Inferior parietal cortex (tissue), 1 donor: ENCODE data around the gene ERG.

ENCODE experiments used
- DNase-seq: peaks from one replicate; pipeline ENCODE4 v3.0.0-alpha.2; 2016; ENCODE audit errors: extremely low spot score

ERG gene

GRCh38 chr21:38499296-38499695, 1.0 kb upstream of the ERG start:
- no peak for DNase-seq

DNA sequence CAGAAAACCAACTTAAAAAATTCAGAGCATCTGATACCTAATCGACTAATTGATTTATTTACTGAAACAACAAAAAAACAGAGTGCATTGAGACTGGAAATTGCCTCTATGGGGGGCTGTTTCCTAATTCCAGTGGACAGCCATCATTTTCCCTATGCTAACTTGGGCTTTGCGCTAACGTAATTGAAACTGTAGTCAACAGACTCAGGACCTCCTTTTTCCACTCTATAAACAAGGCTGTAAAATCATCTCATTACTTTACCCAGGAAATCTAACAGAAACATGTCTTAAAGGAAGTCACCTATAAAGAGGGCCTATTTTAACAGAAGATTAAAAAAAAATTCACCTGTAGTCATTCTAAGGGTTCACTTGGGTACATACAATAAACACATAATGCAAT, 2.1 kb downstream of the ERG start:
- DNase-seq: no peak

GRCh38 chr21:38495696-38496095, 2.6 kb downstream of the ERG start:
- DNase-seq: no peak

DNA sequence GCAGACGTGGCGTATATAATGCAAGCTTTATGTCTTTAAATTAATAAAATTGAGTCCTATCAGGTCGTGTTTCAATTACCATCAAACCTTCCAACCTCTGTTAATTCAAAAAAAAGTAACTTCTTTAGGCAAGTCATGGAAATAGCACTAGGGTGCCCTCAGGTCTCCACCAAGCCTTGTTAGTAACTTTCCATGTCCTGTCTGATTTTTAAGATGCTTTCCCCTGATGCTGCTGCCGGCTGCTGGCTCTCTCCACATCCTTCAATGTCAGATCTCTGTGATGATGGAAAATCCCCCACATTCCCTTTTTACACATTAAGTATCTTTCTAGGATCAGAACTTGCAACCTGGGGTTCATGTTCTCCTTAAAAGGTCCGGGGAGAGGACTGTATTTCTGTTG, 3.0 kb downstream of the ERG start:
- no peak for DNase-seq

GRCh38 chr21:38494703-38495102, 3.6 kb downstream of the ERG start:
- no peak for DNase-seq

DNA sequence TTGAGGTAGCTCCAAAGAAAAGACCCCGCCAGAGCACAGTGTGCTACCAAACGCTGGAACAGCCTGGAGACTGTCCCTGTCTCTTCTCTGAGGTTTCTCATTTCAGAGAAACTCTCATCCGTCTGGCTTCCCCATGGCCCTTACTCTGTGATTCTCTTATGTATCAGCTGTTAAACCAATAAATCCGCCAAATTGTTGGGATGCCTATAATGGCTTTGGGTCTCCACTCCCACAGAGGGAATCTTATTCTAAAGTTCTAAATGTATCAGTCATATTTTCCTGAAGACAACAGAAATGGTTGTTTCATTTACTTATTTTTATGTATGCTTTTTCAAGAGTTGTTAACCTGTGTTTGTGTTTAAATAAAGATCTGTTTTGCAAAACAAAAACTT, 4.0 kb downstream of the ERG start:
- DNase-seq: no peak

- DNase-seq: no peak
Measured at GRCh38 chr21:38493549-38494250, 4.6 kb downstream of the ERG start.

DNA sequence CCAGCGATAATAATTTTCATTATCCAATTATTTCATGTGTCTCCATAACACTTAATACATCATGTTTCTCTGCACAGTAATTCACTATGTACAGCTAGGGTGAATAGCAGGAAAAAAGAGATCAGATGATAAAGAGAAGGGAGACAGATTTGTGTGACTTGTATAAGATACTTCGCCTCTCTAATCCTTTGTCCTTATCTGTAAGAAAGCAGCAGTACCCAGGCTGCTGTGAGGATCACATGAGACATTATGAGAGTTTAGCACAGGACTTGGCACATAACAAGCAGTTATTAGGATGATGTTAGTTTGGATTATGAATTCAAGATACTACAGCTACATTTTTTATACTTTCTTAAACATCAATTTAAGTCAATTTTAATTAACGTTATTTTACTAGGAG, 6.3 kb downstream of the ERG start:
- DNase-seq: no peak

- DNase-seq: no peak
Measured at GRCh38 chr21:38491536-38491935, 6.7 kb downstream of the ERG start.

GRCh38 chr21:38490411-38491020, 7.8 kb downstream of the ERG start:
- no peak for DNase-seq

DNA sequence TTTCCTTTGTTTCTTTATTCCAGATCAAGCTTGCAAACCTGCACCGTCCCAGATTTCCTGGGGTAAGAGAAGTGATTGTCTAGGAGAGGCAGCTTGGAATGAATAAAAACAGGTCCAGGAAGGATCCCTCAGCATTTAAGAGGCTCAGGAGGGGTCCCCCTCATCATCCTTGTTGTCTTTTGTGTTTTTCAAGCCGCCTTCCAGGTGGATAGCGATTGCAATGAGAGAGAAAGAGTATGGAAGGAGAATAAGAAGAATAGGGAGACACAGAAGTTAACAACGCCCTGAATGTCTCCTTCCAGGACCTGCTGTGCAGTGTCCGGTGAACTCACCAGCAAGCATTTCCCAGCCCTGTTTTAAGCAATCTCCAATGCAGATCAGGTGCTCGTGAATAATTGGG, 8.5 kb downstream of the ERG start:
- DNase-seq: no peak

DNA sequence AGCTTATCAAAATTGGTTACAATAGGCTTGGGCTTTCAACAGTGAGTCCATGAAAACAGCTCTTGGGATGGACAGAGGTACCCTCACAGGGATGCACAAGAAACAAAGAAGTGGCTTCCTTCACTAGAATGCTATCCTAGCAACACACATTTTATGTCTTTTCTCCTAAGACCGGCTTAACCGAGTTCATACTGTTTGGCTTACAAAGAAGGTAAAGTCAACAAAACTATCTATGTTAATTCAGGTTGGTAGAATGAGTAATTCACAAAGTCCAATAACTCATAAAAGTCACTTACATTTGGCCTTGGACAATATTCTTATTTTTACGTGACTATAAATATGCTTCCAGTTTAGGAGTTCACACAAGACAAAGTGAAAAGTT, 9.0 kb downstream of the ERG start:
- no peak for DNase-seq

DNA sequence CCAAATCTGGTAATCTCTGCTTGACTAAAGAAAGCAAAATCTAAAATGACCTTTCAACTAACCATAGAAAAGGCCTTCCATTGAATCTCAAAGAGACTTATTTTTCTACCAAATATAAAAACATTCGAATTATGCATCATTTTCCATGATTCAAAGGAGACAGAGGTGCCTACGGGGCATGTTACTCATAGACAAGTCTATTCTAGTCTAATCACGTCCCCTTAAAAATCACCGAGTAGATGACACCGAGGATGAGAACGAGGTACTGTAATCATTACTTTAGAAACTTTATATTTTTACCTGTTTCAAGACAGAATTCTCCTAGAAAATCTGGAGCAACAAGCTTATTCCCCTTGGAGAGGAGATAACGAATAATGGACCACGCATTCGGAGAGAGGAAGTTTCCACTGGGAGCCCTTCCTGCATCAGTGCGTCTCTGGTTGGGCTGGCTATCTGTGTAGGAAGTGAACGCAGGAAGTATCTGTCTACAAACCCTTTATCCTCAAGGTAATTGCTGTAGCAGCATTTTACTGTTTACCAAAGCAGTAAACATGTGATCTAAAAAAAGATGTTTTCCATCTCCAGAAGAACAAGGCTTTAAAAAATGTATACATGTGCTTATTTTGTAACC, 9.5 kb downstream of the ERG start:
- DNase-seq: no peak

- DNase-seq: no peak
Measured at GRCh38 chr21:38487901-38488639, 10.2 kb downstream of the ERG start.

- DNase-seq: no peak
Measured at GRCh38 chr21:38486706-38487105, 11.6 kb downstream of the ERG start.

GRCh38 chr21:38486221-38486620, 12.1 kb downstream of the ERG start:
- no peak for DNase-seq

- no peak for DNase-seq
Measured at GRCh38 chr21:38479641-38480525, 18.4 kb downstream of the ERG start.

DNA sequence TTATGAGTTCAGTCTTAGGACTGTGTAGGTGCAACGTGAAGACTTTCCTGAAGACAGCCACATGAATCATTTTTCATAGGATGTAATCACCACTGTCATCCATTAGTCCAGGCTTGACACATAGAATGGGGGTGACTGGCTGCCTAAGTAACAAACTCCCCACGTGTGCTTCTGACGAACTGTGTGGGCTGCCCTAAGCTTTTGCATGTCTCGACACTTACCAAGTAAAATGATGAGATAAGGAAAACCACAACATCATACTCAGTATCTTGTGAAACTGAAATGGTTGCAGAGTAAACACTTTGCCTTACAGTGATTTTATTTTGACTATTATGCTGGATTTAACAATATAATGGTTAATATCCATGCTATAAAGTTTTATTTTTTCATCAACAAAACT, 19.5 kb downstream of the ERG start:
- DNase-seq: no peak

- DNase-seq: no peak
Measured at GRCh38 chr21:38477226-38477625, 21.1 kb downstream of the ERG start.

DNA sequence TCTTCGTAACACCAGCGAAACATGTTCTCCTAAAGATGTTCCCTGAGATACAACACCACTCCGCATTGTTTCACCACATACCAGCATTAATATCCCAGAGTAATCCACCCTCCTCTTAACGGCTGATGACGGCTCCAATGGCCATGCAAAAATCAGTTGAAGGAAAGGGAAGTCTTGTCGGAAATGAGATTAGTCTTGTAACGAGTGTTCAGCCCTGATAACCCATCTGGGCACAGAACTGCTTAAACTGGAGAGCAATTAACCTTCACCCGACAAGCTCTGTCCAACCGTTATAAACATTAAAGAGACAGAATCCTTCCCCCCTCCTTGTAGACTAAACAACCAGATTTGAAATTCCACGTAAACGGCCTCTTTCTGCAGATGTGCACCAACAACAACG, 21.9 kb downstream of the ERG start:
- DNase-seq: no peak

GRCh38 chr21:38475519-38475918, 22.8 kb downstream of the ERG start:
- DNase-seq: no peak

- no peak for DNase-seq
Measured at GRCh38 chr21:38474796-38475195, 23.5 kb downstream of the ERG start.
